AG09319 (cell line): ENCODE measurements around the gene PLD3.

Experiments
- DNase-seq: peaks from one replicate; pipeline ENCODE4 v3.0.0-alpha.2; 2010; ENCODE audit warnings: low read depth; ENCODE audit errors: extremely low read depth
- CTCF ChIP-seq: IDR thresholded peaks from 2 replicates; pipeline ENCODE4 v1.5.1; 2011; ENCODE audit warnings: low read depth, mild to moderate bottlenecking, inconsistent platforms, low read length, moderate library complexity

The PLD3 gene

GRCh38 chr19:40309666-40310065 lies 38.8 kb upstream of the PLD3 start:
- no peak for TF ChIP-seq CTCF
- DNase-seq = no peak

- DNase-seq = no peak
- no peak for TF ChIP-seq CTCF
Observed at GRCh38 chr19:40312533-40312932, 36.0 kb upstream of the PLD3 start.

DNA sequence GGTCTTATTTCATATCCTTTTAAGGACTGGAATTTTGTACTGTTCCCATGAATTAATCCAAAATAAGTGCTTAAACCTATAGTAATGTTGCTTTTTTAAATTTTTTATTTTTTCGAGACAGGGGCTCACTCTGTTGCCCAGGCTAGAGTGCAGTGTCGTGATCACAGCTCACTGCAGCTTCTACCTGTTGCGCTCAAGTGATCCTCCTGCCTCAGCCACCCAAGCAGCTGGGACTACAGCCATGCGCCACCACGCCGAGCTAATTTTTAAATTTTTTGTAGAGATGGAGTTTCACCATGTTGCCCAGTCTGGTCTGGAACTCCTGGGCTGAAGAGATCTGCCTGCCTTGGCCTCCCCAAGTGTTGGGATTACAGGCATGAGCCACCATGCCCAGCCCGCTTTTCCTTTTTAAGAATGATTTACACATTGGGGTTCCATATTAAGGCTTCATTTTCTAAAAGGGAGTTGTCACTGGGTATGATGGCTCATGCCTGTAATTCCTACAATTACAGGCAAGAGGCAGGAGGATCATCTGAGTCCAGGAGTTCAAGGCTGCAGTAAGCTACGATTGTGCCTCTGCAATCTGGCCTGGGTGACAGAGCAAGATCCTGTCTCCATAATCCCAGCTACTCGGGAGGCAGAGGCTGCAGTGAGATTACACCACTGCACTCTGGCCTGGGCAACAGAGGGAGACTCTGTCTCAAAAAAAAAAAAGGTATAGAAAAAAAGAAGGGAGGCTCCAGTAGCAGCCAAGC lies 35.1 kb upstream of the PLD3 start:
- TF ChIP-seq CTCF = no peak

DNA sequence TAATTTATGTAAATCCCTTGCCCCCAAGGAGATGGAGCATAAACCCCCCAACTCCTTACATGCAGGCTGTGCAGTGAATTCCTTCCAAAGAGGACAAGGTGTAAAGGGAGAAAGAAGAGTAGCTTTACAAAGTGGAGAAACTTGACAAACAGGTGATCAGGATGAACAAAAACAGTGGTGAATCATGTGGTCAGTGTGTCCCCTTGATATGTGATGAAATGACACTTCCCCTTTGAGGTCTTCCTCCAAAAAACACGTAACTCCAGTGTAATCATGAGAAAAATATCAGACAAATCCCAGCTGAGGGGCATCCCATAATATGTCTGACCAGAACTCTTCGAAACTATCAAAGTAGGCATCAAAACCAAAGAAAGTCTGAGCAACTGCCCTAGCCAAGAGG lies 33.8 kb upstream of the PLD3 start:
- no peak for TF ChIP-seq CTCF
- no peak for DNase-seq

More for the DNA sequence above, 35.1 kb upstream of the PLD3 start:
- DNase-seq = no peak

DNA sequence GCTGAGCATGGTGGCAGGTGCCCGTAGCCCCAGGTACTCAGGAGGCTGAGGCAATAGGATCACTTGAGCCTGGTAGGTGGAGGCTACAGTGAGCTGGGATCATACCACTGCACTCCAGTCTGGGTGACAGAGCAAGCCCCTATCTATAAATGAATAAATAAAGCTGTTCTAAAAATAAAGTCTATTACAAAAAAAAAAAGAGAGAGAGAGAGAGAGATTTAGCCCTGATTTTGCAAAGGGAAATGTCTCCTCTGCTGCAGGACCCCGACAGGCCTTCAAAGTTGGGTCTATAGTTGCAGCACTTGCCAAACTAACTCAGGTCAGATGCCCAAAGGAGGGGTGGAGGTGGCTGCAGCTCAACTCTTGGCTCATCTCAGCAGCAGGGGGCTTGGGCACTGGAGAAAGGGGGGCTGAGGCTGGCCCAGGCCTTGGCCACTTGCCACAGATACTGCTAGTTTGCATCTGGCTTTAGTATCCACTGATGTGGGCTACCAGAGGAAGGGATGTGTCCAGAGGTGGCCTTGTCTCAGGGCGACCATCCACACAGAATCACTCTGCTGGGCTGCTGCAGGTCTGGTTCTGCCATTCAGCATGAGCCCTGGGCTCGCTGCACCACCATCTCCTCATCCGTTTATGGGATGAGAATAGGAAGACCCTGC lies 32.6 kb upstream of the PLD3 start:
- TF ChIP-seq CTCF = no peak
- DNase-seq = no peak

- no peak for TF ChIP-seq CTCF
- DNase-seq = no peak
Observed at GRCh38 chr19:40317338-40317737, 31.2 kb upstream of the PLD3 start.

GRCh38 chr19:40320558-40320935 lies 27.9 kb upstream of the PLD3 start:
- no peak for TF ChIP-seq CTCF
- no peak for DNase-seq
